ENCODE results near the gene KANK2. TPM values are rescaled to one million over a fixed set of nuclear protein-coding genes. Genes with fewer than 3 reads are reported as not detected.

KANK2 gene
- total and polyA plus RNA-seq, 2 of the 8 experiments (the other 6 are each of a cell fraction or from before 2014, with no cell fraction given), result 25.2 to 42.3 TPM

GRCh38 chr19:11142528-11143171, 54.7 kb downstream of the KANK2 start (continued):
- no peak for TF ChIP-seq MAX (IDR thresholded peaks at IDR 0.05)
- TF ChIP-seq EP300 (IDR thresholded peaks at IDR 0.05; ENCODE audit: borderline replicate concordance in 1 of 2, low read depth in 2 of 2, low read length in 2 of 2), result no peak
- TF ChIP-seq CTBP2 (IDR thresholded peaks at IDR 0.05; ENCODE audit: borderline replicate concordance, insufficient read depth, insufficient read length, low read length), result no peak
- no peak for TF ChIP-seq POU5F1 (IDR thresholded peaks at IDR 0.05; ENCODE audit: low read depth, low read length)
- no peak for TF ChIP-seq HDAC2 (IDR thresholded peaks at IDR 0.05; ENCODE audit: borderline replicate concordance in 1 of 2, low read depth in 2 of 2, low read length in 2 of 2)
- no peak for TF ChIP-seq GTF2F1 (IDR thresholded peaks at IDR 0.05; ENCODE audit: borderline replicate concordance, low read depth, low read length)
- no peak for TF ChIP-seq HDAC6 (IDR thresholded peaks at IDR 0.05; ENCODE audit: low read depth, low read length)
- no peak for TF ChIP-seq RFX5 (IDR thresholded peaks at IDR 0.05; ENCODE audit: borderline replicate concordance, low read depth, low read length)
- no peak for TF ChIP-seq KDM5A (IDR thresholded peaks at IDR 0.05; ENCODE audit: low read length)
- TF ChIP-seq CHD7 (IDR thresholded peaks at IDR 0.05; ENCODE audit: insufficient replicate concordance, low read length), result no peak

All from H1 (cell line).